GM10248 (cell line): ENCODE data around the gene HOXA3.

Source experiments
- CTCF ChIA-PET: fragments of 300-600 bp; sonication (Branson Sonifier 250); formaldehyde crosslinking; extraction: SDS; loops from one replicate; lab custom pipeline; 2021; ENCODE audit warnings: antibody characterized with exemption; lab: Yijun Ruan, JAX
- POLR2A ChIA-PET: fragments of 350-650 bp; sonication (Branson Sonifier 250); formaldehyde crosslinking; extraction: SDS; loops from one replicate; lab custom pipeline; 2020; ENCODE audit warnings: antibody characterized with exemption; lab: Yijun Ruan, JAX
- DNase-seq: peaks from one replicate; pipeline ENCODE4 v3.0.0; 2012; ENCODE audit errors: extremely low spot score
- CTCF ChIP-seq: IDR thresholded peaks from 2 replicates; pipeline ENCODE4 v1.5.1; 2012; ENCODE audit warnings: mild to moderate bottlenecking, low read depth; ENCODE audit errors: extremely low read depth, missing control alignments, control extremely low read depth

Gene HOXA3

DNA sequence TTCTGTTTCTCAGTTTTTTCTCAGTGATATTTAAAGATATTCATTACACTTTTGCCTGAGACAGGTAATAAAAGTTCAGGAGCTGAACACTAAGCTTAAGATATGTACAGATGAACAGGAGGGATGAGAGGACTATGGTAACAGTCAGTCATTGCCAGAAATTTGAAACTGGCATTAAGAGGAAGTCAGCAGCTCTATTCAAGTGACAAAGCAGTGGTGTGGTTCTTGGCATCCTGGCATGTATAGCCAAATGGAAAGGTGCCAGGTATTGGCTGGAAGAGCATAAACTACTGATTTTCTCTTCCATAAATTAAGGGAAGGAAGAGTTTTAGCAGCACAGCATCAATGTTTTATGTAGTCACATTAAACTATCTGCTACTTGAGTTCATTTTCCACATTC, 79.3 kb downstream of the HOXA3 start:
- DNase-seq, result no peak
- CTCF ChIA-PET, result interaction anchor here (2.8 kb wide), 1 partner anchor 9 kb away, joined by 6 read pairs; no protein-coding TSS in a partner anchor
- POLR2A ChIA-PET, result no interaction called here
- TF ChIP-seq CTCF, result no peak

DNA sequence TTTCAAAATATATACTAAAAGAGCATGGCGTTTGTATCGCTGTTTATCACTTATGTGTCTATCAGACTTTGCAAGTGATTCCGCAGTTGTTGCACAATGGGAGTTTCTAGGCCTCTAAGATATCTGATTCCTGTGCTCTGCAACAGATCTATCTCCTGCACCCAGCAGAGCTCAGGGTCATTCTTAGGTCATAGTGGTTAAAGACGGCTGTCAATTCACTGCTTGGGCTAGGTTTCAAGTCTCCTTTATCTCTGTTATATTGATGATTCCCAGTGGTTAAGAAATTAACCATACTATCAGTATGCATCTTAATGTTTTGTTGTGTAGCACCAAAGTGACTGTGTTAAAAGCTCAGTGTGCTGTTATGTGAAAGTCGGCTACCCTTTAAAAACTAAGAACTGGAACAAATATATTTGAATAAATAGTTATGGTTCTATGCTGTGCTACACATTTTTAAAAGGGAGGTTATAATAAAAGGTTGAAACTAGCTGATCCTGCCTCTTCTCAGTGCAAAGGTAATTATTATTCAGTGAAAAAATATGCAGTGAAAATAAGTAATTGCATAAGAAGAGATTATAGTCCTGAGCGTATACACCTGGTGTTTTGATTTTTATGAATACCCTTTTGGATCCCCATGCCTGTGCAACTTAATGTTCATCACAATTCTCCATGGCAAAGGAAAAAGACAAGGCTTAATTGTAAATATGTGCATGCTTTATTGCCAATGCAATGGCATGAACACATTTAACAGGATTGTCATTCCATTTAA, 80.6 kb downstream of the HOXA3 start:
- ChIA-PET CTCF (interaction anchor here (1.2 to 2.8 kb wide), 3 partner anchors 10 to 29 kb away, joined by 3 to 6 read pairs (median 6); no protein-coding TSS in a partner anchor), POLR2A (no interaction called here)
- no peak for DNase-seq
- TF ChIP-seq CTCF, result no peak

DNA sequence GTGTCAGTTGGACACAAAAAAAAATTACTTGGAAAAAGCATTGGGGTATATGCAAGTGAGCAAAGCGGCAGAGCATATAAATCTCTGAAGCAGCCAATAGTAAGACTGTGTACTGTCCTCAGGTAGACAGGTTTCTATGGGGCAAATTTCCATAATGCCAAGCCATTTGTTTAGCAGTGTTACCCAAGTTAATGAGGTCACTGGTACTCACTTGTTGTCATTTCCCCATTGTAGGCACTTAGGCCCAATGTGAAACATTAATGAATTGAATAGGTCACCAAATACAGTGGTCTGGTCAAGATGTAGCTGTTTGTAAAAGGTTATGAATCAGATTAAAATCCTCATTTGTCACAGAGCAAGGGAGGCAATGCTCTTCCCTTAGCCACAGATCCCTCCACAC, 84.1 kb downstream of the HOXA3 start:
- ChIA-PET CTCF (interaction anchor here (1.6 kb wide), 1 partner anchor 12 kb away, joined by 4 read pairs; no protein-coding TSS in a partner anchor), POLR2A (no interaction called here)

DNA sequence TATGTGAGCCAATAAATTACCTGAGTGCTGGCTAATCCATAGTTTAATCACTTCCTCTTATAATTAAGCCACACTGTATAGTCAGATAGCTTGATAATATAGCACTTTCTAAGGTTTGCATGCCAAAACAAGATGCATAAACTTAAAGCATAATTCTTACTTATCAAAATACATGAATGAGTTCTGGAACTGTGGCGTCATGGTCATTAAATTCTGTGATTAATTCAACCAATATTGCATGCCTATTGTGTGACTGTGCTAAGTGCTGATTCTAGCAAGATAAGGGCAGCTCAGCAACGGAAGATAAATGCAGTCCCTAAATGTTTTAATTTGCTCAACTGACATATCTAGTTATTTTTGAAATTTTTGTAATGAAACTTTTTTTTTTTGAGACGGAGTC, 86.2 kb downstream of the HOXA3 start:
- no peak for DNase-seq
- TF ChIP-seq CTCF, result no peak
- CTCF ChIA-PET, result interaction anchor here (0.7 to 1.4 kb wide), 2 partner anchors 15 to 256 kb away, joined by 3 read pairs; no protein-coding TSS in a partner anchor
- POLR2A ChIA-PET, result no interaction called here

More for the DNA sequence above, 84.1 kb downstream of the HOXA3 start:
- TF ChIP-seq CTCF, result no peak
- no peak for DNase-seq

DNA sequence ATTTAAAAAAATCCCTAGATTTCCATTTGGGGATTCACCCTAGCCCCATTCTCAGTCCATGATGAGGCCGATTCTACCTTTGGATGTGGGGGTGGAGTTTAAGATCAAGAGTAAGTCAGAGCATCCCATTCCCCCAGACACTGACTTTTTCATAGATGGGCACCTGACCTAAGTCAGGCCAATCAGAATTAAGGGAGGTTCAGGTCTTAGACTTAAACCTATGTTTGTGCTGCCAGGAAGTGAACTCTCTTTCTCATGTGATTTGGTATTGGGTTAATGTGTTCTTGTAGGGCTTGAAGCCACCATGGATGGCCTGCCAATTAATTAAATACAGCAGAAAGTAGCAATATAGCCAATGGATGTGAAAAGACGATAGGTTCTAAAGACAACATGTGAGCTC, 86.7 kb downstream of the HOXA3 start:
- TF ChIP-seq CTCF, result no peak

GRCh38 chr7:27064661-27065060, 87.7 kb downstream of the HOXA3 start:
- CTCF ChIA-PET, result no interaction called here
- DNase-seq, result no peak
- POLR2A ChIA-PET, result no interaction called here
- no peak for TF ChIP-seq CTCF

More for the DNA sequence above, 86.7 kb downstream of the HOXA3 start:
- DNase-seq, result no peak
- POLR2A ChIA-PET, result no interaction called here
- CTCF ChIA-PET, result interaction anchor here (1.4 kb wide), 1 partner anchor 15 kb away, joined by 3 read pairs; no protein-coding TSS in a partner anchor
